NCI-H187 (cell line): Measurements from ENCODE around the gene SMIM44.

ENCODE experiments used
- DNase-seq, 2 experiments: peaks; one replicate each; lab custom pipeline; 2025; lab: John Stamatoyannopoulos, UW

Gene SMIM44

GRCh38 chr19:3477506-3477905 lies 5.7 kb downstream of the SMIM44 start:
- no peak for DNase-seq

GRCh38 chr19:3476830-3477229 lies 6.4 kb downstream of the SMIM44 start:
- no peak for DNase-seq

GRCh38 chr19:3475449-3475848 lies 7.8 kb downstream of the SMIM44 start:
- DNase-seq: no peak

GRCh38 chr19:3474614-3475013 lies 8.6 kb downstream of the SMIM44 start:
- no peak for DNase-seq

GRCh38 chr19:3474010-3474409 lies 9.2 kb downstream of the SMIM44 start:
- DNase-seq: no peak

- no peak for DNase-seq
Measured at GRCh38 chr19:3471954-3472655, 11.1 kb downstream of the SMIM44 start.

- no peak for DNase-seq
Measured at GRCh38 chr19:3470500-3471128, 12.6 kb downstream of the SMIM44 start.

- DNase-seq: no peak
Measured at GRCh38 chr19:3469638-3470499, 13.4 kb downstream of the SMIM44 start.

- no peak for DNase-seq
Measured at GRCh38 chr19:3468211-3468610, 15.0 kb downstream of the SMIM44 start.

GRCh38 chr19:3467437-3468198 lies 15.6 kb downstream of the SMIM44 start:
- DNase-seq: no peak

GRCh38 chr19:3466635-3467034 lies 16.6 kb downstream of the SMIM44 start:
- DNase-seq: no peak

GRCh38 chr19:3465552-3465951 lies 17.7 kb downstream of the SMIM44 start:
- no peak for DNase-seq

GRCh38 chr19:3464587-3465235 lies 18.5 kb downstream of the SMIM44 start:
- no peak for DNase-seq

GRCh38 chr19:3463714-3464586 lies 19.3 kb downstream of the SMIM44 start:
- no peak for DNase-seq

- DNase-seq: no peak
Measured at GRCh38 chr19:3462991-3463713, 20.1 kb downstream of the SMIM44 start.

GRCh38 chr19:3459965-3460582 lies 23.2 kb downstream of the SMIM44 start:
- DNase-seq: no peak

- no peak for DNase-seq
Measured at GRCh38 chr19:3459089-3459881, 24.0 kb downstream of the SMIM44 start.

GRCh38 chr19:3458229-3459088 lies 24.8 kb downstream of the SMIM44 start:
- no peak for DNase-seq
